Adrenal gland (tissue), 5 donors: ENCODE measurements around the gene TNS3.

Experiments
- CTCF ChIP-seq, 6 experiments: fragments of 450-650 bp in 4 of 6; fragments of 200-600 bp in 2 of 6; sonication (generic) in 1 of 6; IDR thresholded peaks; 1 replicate in 5 of 6; 2 replicates in 1 of 6; pipeline versions ENCODE4 v1.5.1 to v1.8.0; 2016 to 2021; ENCODE audit warnings: antibody characterized with exemption in 6 of 6, mild to moderate bottlenecking in 2 of 6, moderate library complexity in 1 of 6
- POLR2A ChIP-seq, 2 donors: fragments of 450-650 bp; IDR thresholded peaks; one replicate each; pipeline ENCODE4 v1.6.1; 2017; ENCODE audit warnings: antibody characterized with exemption in 2 of 2, mild to moderate bottlenecking in 2 of 2, moderate library complexity in 1 of 2
- donor health status: DM: no; HTN: no; CAD: no.

GRCh38 chr7:47393406-47393805, 188.5 kb downstream of the TNS3 start:
- TF ChIP-seq CTCF (IDR thresholded peaks at IDR 0.05) (no peak), POLR2A (IDR thresholded peaks at IDR 0.05) (no peak)
